Fibroblast of the aortic adventitia (primary cell): ENCODE results near the gene MTMR10. TPM values are rescaled to one million over a fixed set of nuclear protein-coding genes. Genes with fewer than 3 reads are reported as not detected.
A peak's percentile ranks its signal among the peaks of the same experiment; 100 is the strongest.

Source experiments
- DNase-seq: peaks from one replicate; pipeline ENCODE4 v3.0.0-alpha.2; 2010; ENCODE audit warnings: low read depth
- H3K4me3 ChIP-seq: 2 replicates; pipeline ENCODE4 v1.5.1; 2011; ENCODE audit warnings: low read depth, mild to moderate bottlenecking, control low read depth, low read length, moderate library complexity
- total RNA-seq: library from RNA; depleted of rRNA; stranded (reverse); fragments of >200 nt; gene quantifications from 2 replicates; pipeline ENCODE4 v1.2.3, GENCODE V29; 2012; ENCODE audit warnings: low replicate concordance
- TF ChIP-seq, protein P1 (sequence below): IDR thresholded peaks from 2 replicates; pipeline ENCODE4 v1.5.1; 2011; ENCODE audit warnings: mild to moderate bottlenecking, low read length, control low read depth, inconsistent platforms; ENCODE audit not compliant: insufficient read depth

MTMR10 gene
- total RNA-seq, 1 donor, result 16.2 TPM

DNA sequence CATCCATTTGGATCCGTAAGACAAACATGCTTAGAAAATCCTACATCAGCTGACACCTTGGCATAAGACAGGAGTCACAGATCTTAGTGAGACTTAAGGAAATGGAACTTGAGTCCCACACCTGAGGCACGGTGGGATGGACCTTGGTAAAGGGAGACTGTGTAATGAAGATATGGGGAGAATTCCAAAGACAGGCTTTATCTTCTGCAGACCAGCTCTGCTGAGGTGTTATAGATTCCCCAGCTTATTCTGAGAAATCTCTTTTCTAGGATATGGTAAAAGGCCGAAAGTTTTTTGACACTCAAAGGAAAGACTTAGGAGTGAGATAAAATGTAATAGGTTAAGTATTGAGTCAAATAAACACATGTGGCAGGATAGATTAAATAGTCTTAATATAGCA is 8.3 kb upstream of the MTMR10 start:
- DNase-seq, result no peak
- no peak overlapping the region for H3K4me3 ChIP-seq
- TF ChIP-seq, protein P1, sequence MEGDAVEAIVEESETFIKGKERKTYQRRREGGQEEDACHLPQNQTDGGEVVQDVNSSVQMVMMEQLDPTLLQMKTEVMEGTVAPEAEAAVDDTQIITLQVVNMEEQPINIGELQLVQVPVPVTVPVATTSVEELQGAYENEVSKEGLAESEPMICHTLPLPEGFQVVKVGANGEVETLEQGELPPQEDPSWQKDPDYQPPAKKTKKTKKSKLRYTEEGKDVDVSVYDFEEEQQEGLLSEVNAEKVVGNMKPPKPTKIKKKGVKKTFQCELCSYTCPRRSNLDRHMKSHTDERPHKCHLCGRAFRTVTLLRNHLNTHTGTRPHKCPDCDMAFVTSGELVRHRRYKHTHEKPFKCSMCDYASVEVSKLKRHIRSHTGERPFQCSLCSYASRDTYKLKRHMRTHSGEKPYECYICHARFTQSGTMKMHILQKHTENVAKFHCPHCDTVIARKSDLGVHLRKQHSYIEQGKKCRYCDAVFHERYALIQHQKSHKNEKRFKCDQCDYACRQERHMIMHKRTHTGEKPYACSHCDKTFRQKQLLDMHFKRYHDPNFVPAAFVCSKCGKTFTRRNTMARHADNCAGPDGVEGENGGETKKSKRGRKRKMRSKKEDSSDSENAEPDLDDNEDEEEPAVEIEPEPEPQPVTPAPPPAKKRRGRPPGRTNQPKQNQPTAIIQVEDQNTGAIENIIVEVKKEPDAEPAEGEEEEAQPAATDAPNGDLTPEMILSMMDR, result no peak

DNA sequence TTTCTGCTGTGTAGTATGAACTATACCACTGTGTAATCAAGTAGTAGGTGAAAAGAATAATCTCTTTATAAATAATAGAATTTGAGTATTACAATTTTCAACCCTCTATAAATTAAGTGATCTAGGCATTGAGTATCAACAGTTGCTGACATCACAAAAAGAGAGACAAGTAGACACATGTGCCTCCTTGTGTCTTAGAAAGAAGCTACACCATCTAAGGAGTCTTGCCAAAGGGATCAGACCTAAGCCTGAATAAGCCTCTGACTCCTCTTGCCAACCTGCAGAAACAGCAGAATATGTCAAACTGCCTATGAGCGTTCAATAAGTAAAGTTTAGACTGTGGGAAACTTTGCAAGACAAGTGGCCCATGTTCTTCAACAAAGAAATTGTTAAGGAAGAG is 5.8 kb upstream of the MTMR10 start:
- H3K4me3 ChIP-seq, result no peak overlapping the region
- TF ChIP-seq, protein P1, result no peak
- no peak for DNase-seq

DNA sequence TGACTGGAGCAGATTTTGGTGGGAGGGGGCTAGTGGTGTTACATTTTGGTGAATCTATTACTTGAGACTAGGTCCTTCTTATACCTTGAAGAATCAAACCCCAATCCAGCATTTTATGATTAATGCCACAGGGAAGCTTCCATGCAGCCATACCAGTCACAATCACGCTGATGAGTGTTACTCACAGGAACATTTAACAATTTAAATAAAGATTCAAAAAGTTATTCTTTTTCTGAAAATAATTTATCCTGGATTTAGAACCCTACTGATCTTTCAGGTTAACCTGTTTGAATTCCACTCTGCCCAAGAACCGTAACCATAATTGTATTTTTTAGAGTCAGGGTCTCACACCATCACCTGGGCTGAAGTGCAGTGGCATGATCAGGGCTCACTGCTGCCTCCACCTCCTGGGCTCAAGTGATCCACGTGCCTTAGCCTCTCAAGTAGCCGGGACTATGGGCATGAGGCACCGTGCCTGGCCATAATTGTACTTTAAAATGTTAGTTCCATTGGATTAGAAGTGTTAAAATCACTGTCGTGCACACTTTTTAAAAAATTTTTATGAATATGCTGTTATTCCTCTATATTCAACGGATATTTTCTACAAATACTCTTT is 929 bp upstream of the MTMR10 start:
- DNase-seq, result no peak
- peak overlapping the region; percentile 89 for H3K4me3 ChIP-seq
- TF ChIP-seq, protein P1, result no peak

DNA sequence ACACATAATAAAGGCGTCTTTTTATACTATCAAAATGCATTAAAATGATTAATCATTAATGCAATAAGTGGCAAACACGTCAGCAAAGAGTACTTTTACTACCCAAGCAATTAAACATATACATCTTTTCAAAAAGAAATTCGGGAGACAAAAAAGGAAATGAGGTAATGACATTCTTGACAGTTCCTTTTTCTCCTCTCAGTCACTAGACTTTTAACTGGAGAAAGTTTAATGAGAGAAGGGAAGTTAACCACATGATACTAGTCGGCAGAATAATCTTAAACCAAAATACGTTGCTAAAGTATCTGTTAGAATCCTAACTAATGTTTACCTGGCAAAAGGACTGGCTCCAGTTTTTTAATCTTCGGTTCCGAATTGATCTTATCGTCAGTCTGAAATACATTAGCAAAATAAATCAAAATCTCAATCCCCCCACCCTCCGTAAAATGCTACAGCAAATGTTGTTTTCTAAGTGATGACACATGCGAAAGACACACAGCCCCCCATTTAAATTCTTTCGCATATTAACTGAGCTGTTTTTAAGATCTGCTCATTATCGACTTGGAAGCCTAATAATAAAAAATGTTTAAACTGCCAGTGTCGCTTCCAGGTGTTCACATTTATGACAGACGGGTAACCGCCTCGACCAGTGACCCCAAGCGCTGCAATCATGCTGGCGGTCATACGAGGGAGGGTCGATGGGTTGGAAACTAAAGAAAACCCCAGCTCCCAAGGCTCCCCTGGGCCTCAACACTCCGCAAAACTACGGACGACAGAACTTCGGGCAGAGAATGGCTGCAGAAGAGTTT is 778 bp downstream of the MTMR10 start:
- TF ChIP-seq, protein P1, result no peak
- peak; percentile 13 for DNase-seq
- peak overlapping the region; percentile 89 for H3K4me3 ChIP-seq

DNA sequence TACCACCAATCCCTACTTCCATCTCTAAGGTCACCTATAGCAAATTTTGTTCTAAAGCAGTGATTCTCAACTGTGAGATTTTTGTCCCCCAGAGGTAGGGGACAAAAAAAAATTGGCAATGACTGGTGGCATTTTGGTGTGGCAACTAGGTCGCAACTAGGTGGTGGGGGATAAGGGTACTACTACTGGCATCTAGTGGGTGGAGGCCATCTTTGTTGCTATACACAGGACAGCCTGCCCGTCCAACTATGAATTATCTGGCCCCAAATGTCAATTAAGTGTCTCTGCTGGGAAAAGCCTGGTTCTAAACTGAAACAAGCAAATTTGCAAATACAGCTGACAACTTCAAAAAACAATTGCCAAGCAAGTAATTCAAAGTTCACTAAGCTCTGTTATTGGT is 1.4 kb downstream of the MTMR10 start:
- DNase-seq, result no peak
- TF ChIP-seq, protein P1, result peak; percentile 6
- peak overlapping the region; percentile 89 for H3K4me3 ChIP-seq

DNA sequence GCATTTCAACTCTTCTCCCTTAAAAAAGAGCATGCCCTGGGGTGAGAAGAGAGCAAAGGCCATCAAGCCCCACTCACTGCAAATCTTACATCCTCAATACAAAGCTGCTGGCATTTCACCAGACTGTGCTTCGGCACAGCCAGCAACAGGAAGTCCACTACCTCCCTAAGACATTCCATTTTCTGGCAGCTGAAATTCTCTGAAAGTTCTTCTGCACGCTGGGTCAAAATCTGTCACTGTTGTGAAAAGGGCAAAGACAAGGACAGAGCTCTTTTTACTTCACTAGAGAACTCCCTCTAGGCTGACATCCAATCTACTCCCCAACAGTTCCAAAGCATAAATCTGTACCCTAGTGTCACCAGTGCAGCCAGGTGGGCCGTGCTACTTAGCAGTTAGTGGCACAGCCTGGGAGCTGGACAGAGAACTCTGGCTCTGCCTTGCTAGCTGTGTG is 6.3 kb downstream of the MTMR10 start:
- TF ChIP-seq, protein P1, result no peak
- H3K4me3 ChIP-seq, result no peak overlapping the region
- DNase-seq, result peak; percentile 50
